K562 (cell line): ENCODE measurements around the gene TRNAU1AP. TPM values are rescaled to one million over a fixed set of nuclear protein-coding genes. Genes with fewer than 3 reads are reported as not detected.
A peak's percentile ranks its signal among the peaks of the same experiment; 100 is the strongest.
"Not testable (repeated sequence)": the region's sequence is repeated elsewhere in the genome, so short reads cannot be mapped to it uniquely, and the experiment has no call there.

Source experiments
- CBX3 ChIP-seq, 2 experiments: IDR thresholded peaks; 1 replicate in 1 of 2; 2 replicates in 1 of 2; pipeline ENCODE4 v1.6.1; 2012; ENCODE audit warnings: inconsistent platforms in 2 of 2, low read length in 2 of 2, borderline replicate concordance in 1 of 2, control low read depth in 1 of 2
- DPF2 ChIP-seq: fragments of 450-650 bp; IDR thresholded peaks from 2 replicates; pipeline ENCODE4 v1.6.1; 2016
- ETV5 ChIP-seq: sonication (generic); formaldehyde crosslinking; IDR thresholded peaks from 2 replicates; pipeline ENCODE4 v1.4.0; 2020; ENCODE audit warnings: low read depth, mild to moderate bottlenecking, missing genetic modification reagents
- GATA2 ChIP-seq: sonication (generic); formaldehyde crosslinking; IDR thresholded peaks from 2 replicates; pipeline ENCODE4 v1.4.0; 2020; ENCODE audit warnings: mild to moderate bottlenecking, missing genetic modification reagents
- HDAC2 ChIP-seq: fragments of 450-650 bp; IDR thresholded peaks from 2 replicates; pipeline ENCODE4 v1.6.1; 2016; ENCODE audit warnings: mild to moderate bottlenecking
- HMGN3 ChIP-seq: IDR thresholded peaks from 2 replicates; pipeline ENCODE4 v1.6.1; 2011; ENCODE audit warnings: borderline replicate concordance, low read depth, mild to moderate bottlenecking, mixed read lengths, low read length; ENCODE audit not compliant: insufficient read length; ENCODE audit errors: extremely low read depth
- MYNN ChIP-seq, 2 experiments: sonication (generic); formaldehyde crosslinking in 1 of 2; IDR thresholded peaks; 2 replicates each; pipeline versions ENCODE4 v1.5.0 to v1.6.1; 2016 to 2020; ENCODE audit warnings: antibody characterized with exemption in 1 of 2, missing genetic modification reagents in 1 of 2
- NFE2 ChIP-seq: IDR thresholded peaks from 2 replicates; pipeline ENCODE4 v1.6.1; 2014; ENCODE audit warnings: antibody characterized with exemption, low read depth
- NR2C1 ChIP-seq, 2 experiments: fragments of 450-650 bp; IDR thresholded peaks; 2 replicates each; pipeline ENCODE4 v1.6.1; 2017; ENCODE audit warnings: mild to moderate bottlenecking in 2 of 2, antibody characterized with exemption in 1 of 2, inconsistent platforms in 1 of 2, missing compliant biosample characterization in 1 of 2, missing genetic modification characterization in 1 of 2
- PHB2 ChIP-seq: fragments of 450-650 bp; IDR thresholded peaks from 2 replicates; pipeline ENCODE4 v1.6.1; 2017; ENCODE audit warnings: low read depth
- RBBP5 ChIP-seq: fragments of 200-600 bp; sonication (generic); IDR thresholded peaks from 2 replicates; pipeline ENCODE4 v1.6.1; 2012; ENCODE audit warnings: borderline replicate concordance, mild to moderate bottlenecking, low read length, control low read depth, inconsistent platforms; ENCODE audit not compliant: insufficient read depth, poor library complexity, severe bottlenecking
- SMAD4 ChIP-seq: fragments of 250-450 bp; sonication (Bioruptor Pico); conservative IDR thresholded peaks from 2 replicates; pipeline ENCODE4 v1.8.0; 2021; ENCODE audit warnings: inconsistent platforms, mild to moderate bottlenecking, moderate library complexity
- SOX6 ChIP-seq: fragments of 450-650 bp; IDR thresholded peaks from 2 replicates; pipeline ENCODE4 v1.6.1; 2014; ENCODE audit warnings: mild to moderate bottlenecking
- TARDBP ChIP-seq: fragments of 450-650 bp; IDR thresholded peaks from 2 replicates; pipeline ENCODE4 v1.6.1; 2016
- TEAD4 ChIP-seq, 2 experiments: sonication (generic) in 1 of 2; formaldehyde crosslinking in 1 of 2; IDR thresholded peaks; 2 replicates each; pipeline versions ENCODE4 v1.6.1 to v1.8.0; 2012 to 2022; ENCODE audit warnings: borderline replicate concordance in 1 of 2, inconsistent platforms in 1 of 2, low read length in 1 of 2, mild to moderate bottlenecking in 1 of 2, missing genetic modification reagents in 1 of 2
- ZNF41 ChIP-seq: fragments of 250-450 bp; sonication (Bioruptor Pico); conservative IDR thresholded peaks from 2 replicates; pipeline ENCODE4 v1.4.0; 2020; ENCODE audit warnings: mild to moderate bottlenecking
- polyA plus RNA-seq, 8 experiments: library from polyadenylated mRNA; depleted of rRNA in 4 of 8; stranded (reverse) in 5 of 8; unstranded in 3 of 8; fragments of >200 nt; fragmentation: Nextera tagmentation in 2 of 8; fragmentation: Illumina TruSeq in 1 of 8; extraction: Ambion mirVana in 2 of 8; extraction: Trizol in 1 of 8; gene quantifications; 2 replicates each; pipeline versions ENCODE4 v1.2.1 to v1.2.3, GENCODE V29; 2011 to 2014; ENCODE audit warnings: inconsistent platforms in 1 of 8, missing spikeins in 1 of 8
- total RNA-seq, 7 experiments: library from RNA; depleted of rRNA in 6 of 7; stranded (reverse); fragments of >200 nt in 6 of 7; fragmentation: Illumina TruSeq in 2 of 7; extraction: Trizol in 2 of 7; gene quantifications; 2 replicates each; pipeline versions ENCODE4 v1.2.1 to v1.2.3, GENCODE V29; 2011 to 2021; ENCODE audit warnings: low replicate concordance in 1 of 7
- TF ChIP-seq, protein P1 (sequence below): fragments of 450-650 bp; IDR thresholded peaks from 2 replicates; pipeline ENCODE4 v1.6.1; 2016
- TF ChIP-seq, protein P2 (sequence below): sonication (generic); formaldehyde crosslinking; IDR thresholded peaks from 2 replicates; pipeline ENCODE4 v1.8.0; 2022; ENCODE audit warnings: missing genetic modification reagents, mild to moderate bottlenecking, moderate library complexity, borderline replicate concordance
- TF ChIP-seq, protein P3 (sequence below): fragments of 200-800 bp; sonication (Bioruptor generic); IDR thresholded peaks from 2 replicates; pipeline ENCODE4 v1.6.1; 2017; ENCODE audit warnings: missing genetic modification characterization, missing compliant biosample characterization
- TF ChIP-seq, protein P4 (sequence below), 2 experiments: fragments of 450-650 bp in 1 of 2; sonication (generic) in 1 of 2; formaldehyde crosslinking in 1 of 2; IDR thresholded peaks in 1 of 2; conservative IDR thresholded peaks in 1 of 2; 2 replicates each; pipeline versions ENCODE4 v1.6.1 to v1.8.1; 2016 to 2023; ENCODE audit warnings: mild to moderate bottlenecking in 2 of 2, moderate library complexity in 2 of 2, inconsistent platforms in 1 of 2, missing genetic modification reagents in 1 of 2

Gene TRNAU1AP
- total and polyA plus RNA-seq, 9 of the 15 experiments (the other 6 are each of a cell fraction or from before 2014, with no cell fraction given) = 34.9 to 110 (median 46.3) TPM

DNA sequence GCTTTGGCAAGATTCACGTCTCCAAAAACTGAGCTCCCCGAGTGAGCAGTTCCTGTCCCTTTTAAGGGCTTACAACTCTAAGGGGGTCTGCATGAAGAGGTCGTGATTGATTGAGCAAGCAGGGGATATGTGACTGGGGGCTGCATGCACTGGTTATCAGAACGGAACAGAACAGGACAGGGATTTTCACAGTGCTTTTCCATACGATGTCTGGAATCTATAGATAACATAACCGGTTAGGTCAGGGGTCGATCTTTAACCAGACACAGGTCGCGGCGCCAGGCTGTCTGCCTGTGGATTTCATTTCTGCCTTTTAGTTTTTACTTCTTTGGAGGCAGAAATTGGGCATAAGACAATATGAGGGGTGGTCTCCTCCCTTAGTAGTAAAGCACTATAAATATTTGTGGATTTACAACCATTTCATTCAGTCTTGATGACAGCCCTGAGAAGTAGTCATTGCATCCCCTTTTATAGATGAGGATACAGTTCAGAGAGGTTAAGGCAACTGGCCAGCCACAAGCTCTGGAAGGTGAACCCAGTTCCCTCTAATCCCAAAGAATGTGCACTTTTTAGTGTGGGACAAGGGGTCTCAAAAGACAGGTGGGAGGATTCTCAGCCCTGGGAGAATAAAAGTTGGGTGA lies 27.8 kb upstream of the TRNAU1AP start (continued):
- TF ChIP-seq, protein P1, sequence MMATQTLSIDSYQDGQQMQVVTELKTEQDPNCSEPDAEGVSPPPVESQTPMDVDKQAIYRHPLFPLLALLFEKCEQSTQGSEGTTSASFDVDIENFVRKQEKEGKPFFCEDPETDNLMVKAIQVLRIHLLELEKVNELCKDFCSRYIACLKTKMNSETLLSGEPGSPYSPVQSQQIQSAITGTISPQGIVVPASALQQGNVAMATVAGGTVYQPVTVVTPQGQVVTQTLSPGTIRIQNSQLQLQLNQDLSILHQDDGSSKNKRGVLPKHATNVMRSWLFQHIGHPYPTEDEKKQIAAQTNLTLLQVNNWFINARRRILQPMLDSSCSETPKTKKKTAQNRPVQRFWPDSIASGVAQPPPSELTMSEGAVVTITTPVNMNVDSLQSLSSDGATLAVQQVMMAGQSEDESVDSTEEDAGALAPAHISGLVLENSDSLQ = peak; percentile 37; the same call in 1 of the 2 replicates
- peak; percentile 88 for TF ChIP-seq SOX6
- peak in 1 of 2 experiments; percentile 32; a peak in 1 of 3 replicates for TF ChIP-seq CBX3 (IDR thresholded peaks at IDR 0.05; ENCODE audit: borderline replicate concordance in 1 of 2, low read length in 2 of 2)
- 0 out of 2 replicates have a peak, but pooled peaks have one; percentile 50 for TF ChIP-seq TARDBP
- TF ChIP-seq NFE2 = 0 out of 2 replicates have a peak, but pooled peaks have one; percentile 27
- TF ChIP-seq GATA2 (CRISPR knock-in tag) = peak; percentile 89
- TF ChIP-seq HMGN3 = peak; percentile 18
- 0 out of 2 replicates have a peak, but pooled peaks have one; percentile 28 for TF ChIP-seq ZNF41 (CRISPR knock-in tag)
- TF ChIP-seq DPF2 = peak; percentile 93
- TF ChIP-seq MYNN (IDR thresholded peaks at IDR 0.05) = 0 out of 2 replicates have a peak, but pooled peaks have one; percentile 42
- not testable (repeated sequence) for TF ChIP-seq MYNN (CRISPR knock-in tag; IDR thresholded peaks at IDR 0.05); TEAD4 (CRISPR knock-in tag; IDR thresholded peaks at IDR 0.05; ENCODE audit: borderline replicate concordance)
- peak; percentile 88 for TF ChIP-seq PHB2
- TF ChIP-seq, protein P2, sequence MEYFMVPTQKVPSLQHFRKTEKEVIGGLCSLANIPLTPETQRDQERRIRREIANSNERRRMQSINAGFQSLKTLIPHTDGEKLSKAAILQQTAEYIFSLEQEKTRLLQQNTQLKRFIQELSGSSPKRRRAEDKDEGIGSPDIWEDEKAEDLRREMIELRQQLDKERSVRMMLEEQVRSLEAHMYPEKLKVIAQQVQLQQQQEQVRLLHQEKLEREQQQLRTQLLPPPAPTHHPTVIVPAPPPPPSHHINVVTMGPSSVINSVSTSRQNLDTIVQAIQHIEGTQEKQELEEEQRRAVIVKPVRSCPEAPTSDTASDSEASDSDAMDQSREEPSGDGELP (CRISPR knock-in tag) = 0 out of 2 replicates have a peak, but pooled peaks have one; percentile 31
- TF ChIP-seq TEAD4 (IDR thresholded peaks at IDR 0.05; ENCODE audit: low read length) = peak; percentile 93
- peak; percentile 99 for TF ChIP-seq SMAD4 (CRISPR knock-in tag)
- TF ChIP-seq, protein P3, sequence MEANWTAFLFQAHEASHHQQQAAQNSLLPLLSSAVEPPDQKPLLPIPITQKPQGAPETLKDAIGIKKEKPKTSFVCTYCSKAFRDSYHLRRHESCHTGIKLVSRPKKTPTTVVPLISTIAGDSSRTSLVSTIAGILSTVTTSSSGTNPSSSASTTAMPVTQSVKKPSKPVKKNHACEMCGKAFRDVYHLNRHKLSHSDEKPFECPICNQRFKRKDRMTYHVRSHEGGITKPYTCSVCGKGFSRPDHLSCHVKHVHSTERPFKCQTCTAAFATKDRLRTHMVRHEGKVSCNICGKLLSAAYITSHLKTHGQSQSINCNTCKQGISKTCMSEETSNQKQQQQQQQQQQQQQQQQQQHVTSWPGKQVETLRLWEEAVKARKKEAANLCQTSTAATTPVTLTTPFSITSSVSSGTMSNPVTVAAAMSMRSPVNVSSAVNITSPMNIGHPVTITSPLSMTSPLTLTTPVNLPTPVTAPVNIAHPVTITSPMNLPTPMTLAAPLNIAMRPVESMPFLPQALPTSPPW = peak; percentile 46; the same call in 1 of the 2 replicates
- TF ChIP-seq, protein P4, sequence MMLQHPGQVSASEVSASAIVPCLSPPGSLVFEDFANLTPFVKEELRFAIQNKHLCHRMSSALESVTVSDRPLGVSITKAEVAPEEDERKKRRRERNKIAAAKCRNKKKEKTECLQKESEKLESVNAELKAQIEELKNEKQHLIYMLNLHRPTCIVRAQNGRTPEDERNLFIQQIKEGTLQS (IDR thresholded peaks at IDR 0.05) = 0 out of 2 replicates have a peak, but pooled peaks have one; percentile 43
- TF ChIP-seq, protein P4 (CRISPR knock-in tag; conservative IDR thresholded peaks at IDR 0.05) = peak; percentile 19; the same call in 1 of the 2 replicates
- TF ChIP-seq ETV5 = peak; percentile 59; the same call in 1 of the 2 replicates
- peak; percentile 98 for TF ChIP-seq HDAC2
- TF ChIP-seq NR2C1 (IDR thresholded peaks at IDR 0.05) = peak; percentile 92
- TF ChIP-seq NR2C1 (tag; IDR thresholded peaks at IDR 0.05) = peak; percentile 94
- TF ChIP-seq RBBP5 = peak; percentile 34
